K562 (cell line): ENCODE measurements around the gene RASGEF1C. TPM values are rescaled to one million over a fixed set of nuclear protein-coding genes. Genes with fewer than 3 reads are reported as not detected.

Experiments used
- CBFB ChIP-seq: sonication (generic); formaldehyde crosslinking; IDR thresholded peaks from 2 replicates; pipeline ENCODE4 v1.4.0; 2020; ENCODE audit warnings: mild to moderate bottlenecking, missing genetic modification reagents
- CBX8 ChIP-seq: fragments of 200-600 bp; sonication (generic); IDR thresholded peaks from 2 replicates; pipeline ENCODE4 v1.6.1; 2012; ENCODE audit warnings: borderline replicate concordance, mixed run types, low read depth, mild to moderate bottlenecking, moderate library complexity, mixed read lengths, low read length, control low read depth, inconsistent platforms; ENCODE audit not compliant: poor library complexity, severe bottlenecking; ENCODE audit errors: extremely low read depth
- CREM ChIP-seq: IDR thresholded peaks from 2 replicates; pipeline ENCODE4 v1.6.1; 2014; ENCODE audit warnings: antibody characterized with exemption, low read depth
- E2F4 ChIP-seq: sonication (generic); formaldehyde crosslinking; IDR thresholded peaks from 2 replicates; pipeline ENCODE4 v1.8.0; 2022; ENCODE audit warnings: mild to moderate bottlenecking, low read depth, missing genetic modification reagents
- JUND ChIP-seq, 2 experiments: IDR thresholded peaks; 2 replicates in 1 of 2; 3 replicates in 1 of 2; pipeline ENCODE4 v1.6.1; 2011; ENCODE audit warnings: borderline replicate concordance in 2 of 2, low read depth in 2 of 2, low read length in 2 of 2, improper control_type of control experiment in 1 of 2, missing biosample characterization in 1 of 2, missing genetic modification characterization in 1 of 2, missing genetic modification reagents in 1 of 2
- LARP7 ChIP-seq: fragments of 450-650 bp; IDR thresholded peaks from 2 replicates; pipeline ENCODE4 v1.6.1; 2016
- NFE2 ChIP-seq: IDR thresholded peaks from 2 replicates; pipeline ENCODE4 v1.6.1; 2014; ENCODE audit warnings: antibody characterized with exemption, low read depth
- PBX2 ChIP-seq, 2 experiments: IDR thresholded peaks in 1 of 2; conservative IDR thresholded peaks in 1 of 2; 2 replicates each; pipeline ENCODE4 v1.6.1; 2016; ENCODE audit warnings: low read depth in 2 of 2, mild to moderate bottlenecking in 1 of 2, missing compliant biosample characterization in 1 of 2, missing genetic modification characterization in 1 of 2, moderate library complexity in 1 of 2
- RBM39 ChIP-seq: fragments of 200-400 bp; formaldehyde crosslinking; optimal IDR thresholded peaks from 2 replicates; pipeline ENCODE3; 2018; ENCODE audit warnings: low read depth, low read length
- SMARCA4 ChIP-seq: fragments of 450-650 bp; IDR thresholded peaks from 2 replicates; pipeline ENCODE4 v1.6.1; 2016
- SNAPC5 ChIP-seq: fragments of 250-450 bp; sonication (Bioruptor Pico); IDR thresholded peaks from 2 replicates; pipeline ENCODE4 v1.8.0; 2021; ENCODE audit warnings: moderate library complexity, mild to moderate bottlenecking, inconsistent platforms
- TCF7L2 ChIP-seq: fragments of 150-350 bp; IDR thresholded peaks from 2 replicates; pipeline ENCODE4 v1.6.1; 2016; ENCODE audit warnings: low read depth, mild to moderate bottlenecking, low read length, moderate library complexity
- ZFP1 ChIP-seq: fragments of 450-650 bp; formaldehyde crosslinking; IDR thresholded peaks from 2 replicates; pipeline ENCODE4 v1.4.0; 2020; ENCODE audit warnings: mild to moderate bottlenecking, mixed read lengths
- ZNF165 ChIP-seq: fragments of 250-450 bp; sonication (Bioruptor Pico); IDR thresholded peaks from 2 replicates; pipeline ENCODE4 v1.4.0; 2020; ENCODE audit warnings: borderline replicate concordance
- ZNF224 ChIP-seq: sonication (generic); formaldehyde crosslinking; IDR thresholded peaks from 2 replicates; pipeline ENCODE4 v1.8.0; 2022; ENCODE audit warnings: mild to moderate bottlenecking, missing genetic modification reagents
- ZNF274 ChIP-seq: IDR thresholded peaks from 2 replicates; pipeline ENCODE4 v1.6.1; 2011; ENCODE audit warnings: low read depth, mild to moderate bottlenecking, low read length, moderate library complexity, borderline replicate concordance
- ZNF592 ChIP-seq: fragments of 450-650 bp; IDR thresholded peaks from 2 replicates; pipeline ENCODE4 v1.6.1; 2017; ENCODE audit warnings: antibody characterized with exemption, mild to moderate bottlenecking
- polyA plus RNA-seq, 8 experiments: library from polyadenylated mRNA; depleted of rRNA in 4 of 8; stranded (reverse) in 5 of 8; unstranded in 3 of 8; fragments of >200 nt; fragmentation: Nextera tagmentation in 2 of 8; fragmentation: Illumina TruSeq in 1 of 8; extraction: Ambion mirVana in 2 of 8; extraction: Trizol in 1 of 8; gene quantifications; 2 replicates each; pipeline versions ENCODE4 v1.2.1 to v1.2.3, GENCODE V29; 2011 to 2014; ENCODE audit warnings: inconsistent platforms in 1 of 8, missing spikeins in 1 of 8
- total RNA-seq, 7 experiments: library from RNA; depleted of rRNA in 6 of 7; stranded (reverse); fragments of >200 nt in 6 of 7; fragmentation: Illumina TruSeq in 2 of 7; extraction: Trizol in 2 of 7; gene quantifications; 2 replicates each; pipeline versions ENCODE4 v1.2.1 to v1.2.3, GENCODE V29; 2011 to 2021; ENCODE audit warnings: low replicate concordance in 1 of 7

RASGEF1C gene
- total and polyA plus RNA-seq, 9 of the 15 experiments (the other 6 are each of a cell fraction or from before 2014, with no cell fraction given) = 0.04 to 1.1 (median 0.21) TPM; not detected in 4

GRCh38 chr5:180071531-180072255 lies 137.3 kb downstream of the RASGEF1C start, which contains the start of gene RNF130 (continued):
- TF ChIP-seq ZNF592 (0 out of 2 replicates have a peak, but pooled peaks have one; percentile 86), CREM (peak; percentile 70), SMARCA4 (no peak), ZNF165 (CRISPR knock-in tag) (peak; percentile 75; the same call in 1 of the 2 replicates), ZFP1 (CRISPR knock-in tag) (no peak), LARP7 (no peak), CBFB (peak; percentile 81; the same call in 1 of the 2 replicates), ZNF274 (no peak), SNAPC5 (CRISPR knock-in tag) (no peak), TCF7L2 (no peak), NFE2 (no peak), JUND (IDR thresholded peaks at IDR 0.05; ENCODE audit: borderline replicate concordance, low read depth, low read length) (peak; percentile 26; the same call in 1 of the 2 replicates), JUND (tag; IDR thresholded peaks at IDR 0.05; ENCODE audit: borderline replicate concordance, low read depth, low read length) (peak; percentile 58; the same call in 1 of the 3 replicates), PBX2 (CRISPR knock-in tag; IDR thresholded peaks at IDR 0.05; ENCODE audit: low read depth) (no peak), PBX2 (tag; conservative IDR thresholded peaks at IDR 0.05; ENCODE audit: low read depth) (no peak), E2F4 (CRISPR knock-in tag) (peak; percentile 78; the same call in 1 of the 2 replicates), ZNF224 (CRISPR knock-in tag) (peak; percentile 95), RBM39 (no peak), CBX8 (no peak)
